ENCODE measurements around the gene TSPAN9. TPM values are rescaled to one million over a fixed set of nuclear protein-coding genes. Genes with fewer than 3 reads are reported as not detected.

The TSPAN9 gene
- polyA plus RNA-seq, 1 of the 3 experiments (the other 2 are of a cell fraction): 34.9 TPM

GRCh38 chr12:3145546-3146310 lies 68.5 kb downstream of the TSPAN9 start:
- no peaks in the 10 kb centered on the region; the same call in 1 of the 2 replicates for H3K79me2 ChIP-seq (ENCODE audit: insufficient read depth)
- H3F3A ChIP-seq (replicated peaks; ENCODE audit: insufficient read depth): no peaks in the 10 kb centered on the region
- no peak overlapping the region for H3K9ac ChIP-seq
- H3K36me3 ChIP-seq (replicated peaks in 1 of 2; ENCODE audit: control insufficient read depth in 1 of 2, insufficient read depth in 2 of 2, low read length in 1 of 2): no peaks in the 10 kb centered on the region
- H3K27ac ChIP-seq (ENCODE audit: low read depth in 2 of 2, low read length in 1 of 2): no peak overlapping the region
- TF ChIP-seq RFX5 (IDR thresholded peaks at IDR 0.05; ENCODE audit: low read length) (no peak), RCOR1 (IDR thresholded peaks at IDR 0.05; ENCODE audit: low read length) (no peak), FOXM1 (IDR thresholded peaks at IDR 0.05; ENCODE audit: low read depth) (no peak), GATA2 (CRISPR knock-in tag; IDR thresholded peaks at IDR 0.05) (no peak), YY1 (IDR thresholded peaks at IDR 0.05; ENCODE audit: low read depth) (no peak), EZH2phosphoT487 (IDR thresholded peaks at IDR 0.05; ENCODE audit: borderline replicate concordance, low read depth) (no peak), NFIC (IDR thresholded peaks at IDR 0.05; ENCODE audit: borderline replicate concordance) (no peak), POLR2AphosphoS5 (IDR thresholded peaks at IDR 0.05; ENCODE audit: low read depth, low read length) (no peak), FOSL2 (IDR thresholded peaks at IDR 0.05; ENCODE audit: borderline replicate concordance, low read depth) (no peak)
- H3K4me1 ChIP-seq (ENCODE audit: control insufficient read depth in 1 of 2, insufficient read depth in 2 of 2, low read depth in 1 of 2, low read length in 1 of 2): peaks cover 0 to 20% of the 10 kb centered on the region in 2 experiments; a peak in 2 of 4 replicates
- H3K4me3 ChIP-seq (ENCODE audit: low read depth in 2 of 2, low read length in 1 of 2): no peak overlapping the region
- H3K4me2 ChIP-seq: no peak overlapping the region
- peaks cover 22% of the 10 kb centered on the region; the same call in 1 of the 2 replicates for H4K20me1 ChIP-seq (ENCODE audit: insufficient read depth)
- H3K9me3 ChIP-seq: no peaks in the 10 kb centered on the region
- WGBS (ENCODE audit: low lambda C conversion rate): 93% methylated on average over 14 of the region's 22 CpGs
- ChIA-PET POLR2A (no interaction called here), CTCF (interaction anchor here (0.8 to 5.3 kb wide), 10 partner anchors 8 to 154 kb away, joined by 3 to 37 read pairs (median 4); no protein-coding TSS in a partner anchor)
- H2AFZ ChIP-seq (ENCODE audit: low read depth): no peak overlapping the region
- H3K27me3 ChIP-seq (ENCODE audit: insufficient read depth): no peaks in the 10 kb centered on the region
- no peaks in the 10 kb centered on the region for H3K9me2 ChIP-seq
- no peak for DNase-seq

DNA sequence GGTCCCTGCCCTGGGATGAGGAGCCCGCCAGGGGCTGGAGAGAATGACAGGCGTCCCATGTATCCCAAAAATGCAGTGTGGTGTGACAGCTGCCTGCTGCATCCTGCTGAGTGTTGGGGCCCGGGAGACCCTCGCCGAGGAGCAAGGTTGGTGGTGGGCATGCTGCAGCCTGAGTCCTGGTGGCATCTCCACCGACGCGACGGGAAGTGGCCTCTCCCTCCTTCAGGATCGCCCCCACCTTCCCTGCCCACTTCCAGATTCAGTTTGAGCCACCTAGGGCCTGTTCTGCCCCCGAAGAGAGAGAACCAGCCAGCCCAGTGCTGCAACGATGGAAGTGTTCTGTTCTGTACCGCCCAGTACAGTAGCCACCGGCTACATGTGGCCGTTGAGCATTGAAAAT lies 70.1 kb downstream of the TSPAN9 start:
- H3K27me3 ChIP-seq (ENCODE audit: insufficient read depth): no peaks in the 10 kb centered on the region
- peaks cover 22% of the 10 kb centered on the region; the same call in 1 of the 2 replicates for H4K20me1 ChIP-seq (ENCODE audit: insufficient read depth)
- no peaks in the 10 kb centered on the region for H3K9me2 ChIP-seq
- no peaks in the 10 kb centered on the region; the same call in 1 of the 2 replicates for H3K79me2 ChIP-seq (ENCODE audit: insufficient read depth)
- H3K4me3 ChIP-seq (ENCODE audit: low read depth in 2 of 2, low read length in 1 of 2): no peak overlapping the region
- H3K9ac ChIP-seq: no peak overlapping the region
- H3K36me3 ChIP-seq (replicated peaks in 1 of 2; ENCODE audit: control insufficient read depth in 1 of 2, insufficient read depth in 2 of 2, low read length in 1 of 2): no peaks in the 10 kb centered on the region
- H3K27ac ChIP-seq (ENCODE audit: low read depth in 2 of 2, low read length in 1 of 2): no peak overlapping the region
- TF ChIP-seq, protein P1, sequence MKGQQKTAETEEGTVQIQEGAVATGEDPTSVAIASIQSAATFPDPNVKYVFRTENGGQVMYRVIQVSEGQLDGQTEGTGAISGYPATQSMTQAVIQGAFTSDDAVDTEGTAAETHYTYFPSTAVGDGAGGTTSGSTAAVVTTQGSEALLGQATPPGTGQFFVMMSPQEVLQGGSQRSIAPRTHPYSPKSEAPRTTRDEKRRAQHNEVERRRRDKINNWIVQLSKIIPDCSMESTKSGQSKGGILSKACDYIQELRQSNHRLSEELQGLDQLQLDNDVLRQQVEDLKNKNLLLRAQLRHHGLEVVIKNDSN (IDR thresholded peaks at IDR 0.05; ENCODE audit: borderline replicate concordance, low read depth): no peak
- TF ChIP-seq JUND (IDR thresholded peaks at IDR 0.05): no peak
- TF ChIP-seq MXI1 (IDR thresholded peaks at IDR 0.05; ENCODE audit: low read depth, low read length): no peak
- TF ChIP-seq RFX5 (IDR thresholded peaks at IDR 0.05; ENCODE audit: low read length): no peak
- TF ChIP-seq SMC3 (IDR thresholded peaks at IDR 0.05; ENCODE audit: low read depth, low read length): no peak
- no peak for TF ChIP-seq TEAD4 (IDR thresholded peaks at IDR 0.05; ENCODE audit: borderline replicate concordance, insufficient read depth)
- TF ChIP-seq, protein P2, sequence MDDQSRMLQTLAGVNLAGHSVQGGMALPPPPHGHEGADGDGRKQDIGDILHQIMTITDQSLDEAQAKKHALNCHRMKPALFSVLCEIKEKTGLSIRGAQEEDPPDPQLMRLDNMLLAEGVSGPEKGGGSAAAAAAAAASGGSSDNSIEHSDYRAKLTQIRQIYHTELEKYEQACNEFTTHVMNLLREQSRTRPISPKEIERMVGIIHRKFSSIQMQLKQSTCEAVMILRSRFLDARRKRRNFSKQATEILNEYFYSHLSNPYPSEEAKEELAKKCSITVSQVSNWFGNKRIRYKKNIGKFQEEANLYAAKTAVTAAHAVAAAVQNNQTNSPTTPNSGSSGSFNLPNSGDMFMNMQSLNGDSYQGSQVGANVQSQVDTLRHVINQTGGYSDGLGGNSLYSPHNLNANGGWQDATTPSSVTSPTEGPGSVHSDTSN (IDR thresholded peaks at IDR 0.05): no peak
- TF ChIP-seq RAD21 (IDR thresholded peaks at IDR 0.05; ENCODE audit: low read length): no peak
- TF ChIP-seq, protein P3, sequence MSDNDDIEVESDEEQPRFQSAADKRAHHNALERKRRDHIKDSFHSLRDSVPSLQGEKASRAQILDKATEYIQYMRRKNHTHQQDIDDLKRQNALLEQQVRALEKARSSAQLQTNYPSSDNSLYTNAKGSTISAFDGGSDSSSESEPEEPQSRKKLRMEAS (IDR thresholded peaks at IDR 0.05; ENCODE audit: low read depth): no peak
- no peak for TF ChIP-seq NFIC (IDR thresholded peaks at IDR 0.05; ENCODE audit: borderline replicate concordance)
- no peak for TF ChIP-seq SIN3A (IDR thresholded peaks at IDR 0.05; ENCODE audit: borderline replicate concordance, low read depth, low read length)
- TF ChIP-seq YY1 (IDR thresholded peaks at IDR 0.05; ENCODE audit: low read depth): no peak
- TF ChIP-seq CHD2 (IDR thresholded peaks at IDR 0.05; ENCODE audit: low read length, partially characterized antibody): no peak
- TF ChIP-seq NRF1 (IDR thresholded peaks at IDR 0.05; ENCODE audit: low read depth, low read length): no peak
- no peak for TF ChIP-seq REST (IDR thresholded peaks at IDR 0.05; ENCODE audit: low read depth, low read length)
- H3K4me1 ChIP-seq (ENCODE audit: control insufficient read depth in 1 of 2, insufficient read depth in 2 of 2, low read depth in 1 of 2, low read length in 1 of 2): peaks cover 7 to 28% of the 10 kb centered on the region in 2 experiments; a peak in 3 of 4 replicates
- CTCF ChIA-PET: interaction anchor here (0.8 to 5.3 kb wide), 7 partner anchors 9 to 153 kb away, joined by 3 to 37 read pairs (median 5); no protein-coding TSS in a partner anchor
- 90% methylated on average over 5 of the region's 15 CpGs for WGBS (ENCODE audit: low lambda C conversion rate)
- POLR2A ChIA-PET: no interaction called here
- H3F3A ChIP-seq (replicated peaks; ENCODE audit: insufficient read depth): no peaks in the 10 kb centered on the region
- no peak overlapping the region for H3K4me2 ChIP-seq
- no peaks in the 10 kb centered on the region for H3K9me3 ChIP-seq
- H2AFZ ChIP-seq (ENCODE audit: low read depth): no peak overlapping the region
- no peak for DNase-seq

Data from SK-N-SH (cell line).